Gastrocnemius medialis (tissue), 4 donors: ENCODE results near the gene GNAI3.

ENCODE experiments used
- CTCF ChIP-seq, 5 experiments: fragments of 450-650 bp in 3 of 5; fragments of 200-600 bp in 2 of 5; sonication (generic) in 2 of 5; IDR thresholded peaks in 4 of 5; conservative IDR thresholded peaks in 1 of 5; 1 replicate in 4 of 5; 2 replicates in 1 of 5; pipeline ENCODE4 v1.5.1; 2016 to 2019; ENCODE audit warnings: antibody characterized with exemption in 5 of 5, mild to moderate bottlenecking in 3 of 5, moderate library complexity in 3 of 5
- POLR2A ChIP-seq, 2 donors: fragments of 450-650 bp; IDR thresholded peaks; one replicate each; pipeline ENCODE4 v1.6.1; 2017; ENCODE audit warnings: antibody characterized with exemption in 2 of 2, mild to moderate bottlenecking in 2 of 2, moderate library complexity in 2 of 2

GRCh38 chr1:109542657-109543056 is 5.8 kb upstream of the GNAI3 start:
- TF ChIP-seq CTCF (IDR thresholded peaks at IDR 0.05 in 4 of 5, conservative IDR thresholded peaks at IDR 0.05 in 1 of 5) (no peak), POLR2A (IDR thresholded peaks at IDR 0.05) (no peak)
